Fibroblast of skin of abdomen (primary cell): ENCODE data around the gene USP48.

Experiments
- DNase-seq: peaks from one replicate; pipeline ENCODE4 v3.0.0-alpha.2; 2013

Gene USP48

GRCh38 chr1:21743476-21743875 lies 39.5 kb downstream of the USP48 start:
- no peak for DNase-seq

GRCh38 chr1:21742578-21742977 lies 40.4 kb downstream of the USP48 start:
- no peak for DNase-seq

- DNase-seq = no peak
Observed at GRCh38 chr1:21741206-21741605, 41.7 kb downstream of the USP48 start.

GRCh38 chr1:21736876-21737275 lies 46.1 kb downstream of the USP48 start:
- no peak for DNase-seq

GRCh38 chr1:21736011-21736410 lies 46.9 kb downstream of the USP48 start:
- no peak for DNase-seq

GRCh38 chr1:21734526-21734925 lies 48.4 kb downstream of the USP48 start:
- no peak for DNase-seq

GRCh38 chr1:21732664-21733063 lies 50.3 kb downstream of the USP48 start:
- no peak for DNase-seq

GRCh38 chr1:21725748-21726392 lies 57.1 kb downstream of the USP48 start:
- DNase-seq = no peak

- no peak for DNase-seq
Observed at GRCh38 chr1:21724570-21724969, 58.4 kb downstream of the USP48 start.

GRCh38 chr1:21724098-21724497 lies 58.9 kb downstream of the USP48 start:
- no peak for DNase-seq

- no peak for DNase-seq
Observed at GRCh38 chr1:21721295-21721985, 61.5 kb downstream of the USP48 start.

GRCh38 chr1:21716169-21716568 lies 66.8 kb downstream of the USP48 start:
- no peak for DNase-seq

GRCh38 chr1:21707891-21708290 lies 75.1 kb downstream of the USP48 start:
- DNase-seq = no peak

GRCh38 chr1:21707086-21707840 lies 75.7 kb downstream of the USP48 start:
- no peak for DNase-seq

- peak; percentile 12 for DNase-seq
Observed at GRCh38 chr1:21706151-21706835, 76.7 kb downstream of the USP48 start.

- DNase-seq = no peak
Observed at GRCh38 chr1:21705303-21705980, 77.5 kb downstream of the USP48 start.

GRCh38 chr1:21704145-21704544 lies 78.8 kb downstream of the USP48 start:
- DNase-seq = no peak

- DNase-seq = peak; percentile 78
Observed at GRCh38 chr1:21703318-21703963, 79.5 kb downstream of the USP48 start.

- DNase-seq = no peak
Observed at GRCh38 chr1:21702780-21703179, 80.2 kb downstream of the USP48 start.

GRCh38 chr1:21701401-21701800 lies 81.5 kb downstream of the USP48 start:
- no peak for DNase-seq

- no peak for DNase-seq
Observed at GRCh38 chr1:21700094-21700493, 82.9 kb downstream of the USP48 start.

GRCh38 chr1:21696931-21697330 lies 86.0 kb downstream of the USP48 start:
- DNase-seq = no peak
